Fibroblast of villous mesenchyme (primary cell): ENCODE results near the gene EME2. TPM values are rescaled to one million over a fixed set of nuclear protein-coding genes. Genes with fewer than 3 reads are reported as not detected.
"Not testable (repeated sequence)": the region's sequence is repeated elsewhere in the genome, so short reads cannot be mapped to it uniquely, and the experiment has no call there.

Experiments used
- DNase-seq: peaks from one replicate; pipeline ENCODE4 v3.0.0-alpha.2; 2010; ENCODE audit warnings: low read depth
- H3K4me3 ChIP-seq: 2 replicates; pipeline ENCODE4 v1.5.1; 2011; ENCODE audit warnings: low read depth, mild to moderate bottlenecking, low read length
- total RNA-seq: library from RNA; depleted of rRNA; stranded (reverse); fragments of >200 nt; gene quantifications from 2 replicates; pipeline ENCODE4 v1.2.3, GENCODE V29; 2012
- TF ChIP-seq, protein P1 (sequence below): IDR thresholded peaks from 2 replicates; pipeline ENCODE4 v1.5.1; 2012; ENCODE audit warnings: low read depth, mild to moderate bottlenecking, low read length; ENCODE audit not compliant: insufficient read depth

EME2 gene
- total RNA-seq, 1 donor = 15.5 TPM

DNA sequence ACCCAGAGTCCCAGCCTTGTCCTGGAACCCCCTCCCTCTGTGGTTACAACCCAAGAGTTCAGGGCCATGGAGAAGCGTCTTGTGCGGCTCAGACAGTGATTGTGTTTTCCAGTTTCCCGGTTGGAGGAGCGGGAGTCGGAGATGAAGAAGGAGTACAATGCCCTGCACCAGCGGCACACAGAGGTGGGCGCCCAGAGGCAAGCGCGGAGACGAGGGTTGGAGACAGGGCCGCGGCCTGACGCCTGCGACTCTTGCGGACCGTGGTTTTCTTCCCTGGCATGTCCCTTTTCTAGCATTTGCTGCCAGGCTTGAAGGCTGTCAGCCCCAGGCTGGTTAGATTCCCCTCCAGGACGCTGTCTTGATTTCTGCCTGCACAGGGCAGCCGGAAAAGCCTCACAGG, 43.6 kb upstream of the EME2 start:
- DNase-seq = no peak
- H3K4me3 ChIP-seq = no peak overlapping the region
- TF ChIP-seq, protein P1, sequence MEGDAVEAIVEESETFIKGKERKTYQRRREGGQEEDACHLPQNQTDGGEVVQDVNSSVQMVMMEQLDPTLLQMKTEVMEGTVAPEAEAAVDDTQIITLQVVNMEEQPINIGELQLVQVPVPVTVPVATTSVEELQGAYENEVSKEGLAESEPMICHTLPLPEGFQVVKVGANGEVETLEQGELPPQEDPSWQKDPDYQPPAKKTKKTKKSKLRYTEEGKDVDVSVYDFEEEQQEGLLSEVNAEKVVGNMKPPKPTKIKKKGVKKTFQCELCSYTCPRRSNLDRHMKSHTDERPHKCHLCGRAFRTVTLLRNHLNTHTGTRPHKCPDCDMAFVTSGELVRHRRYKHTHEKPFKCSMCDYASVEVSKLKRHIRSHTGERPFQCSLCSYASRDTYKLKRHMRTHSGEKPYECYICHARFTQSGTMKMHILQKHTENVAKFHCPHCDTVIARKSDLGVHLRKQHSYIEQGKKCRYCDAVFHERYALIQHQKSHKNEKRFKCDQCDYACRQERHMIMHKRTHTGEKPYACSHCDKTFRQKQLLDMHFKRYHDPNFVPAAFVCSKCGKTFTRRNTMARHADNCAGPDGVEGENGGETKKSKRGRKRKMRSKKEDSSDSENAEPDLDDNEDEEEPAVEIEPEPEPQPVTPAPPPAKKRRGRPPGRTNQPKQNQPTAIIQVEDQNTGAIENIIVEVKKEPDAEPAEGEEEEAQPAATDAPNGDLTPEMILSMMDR = no peak

DNA sequence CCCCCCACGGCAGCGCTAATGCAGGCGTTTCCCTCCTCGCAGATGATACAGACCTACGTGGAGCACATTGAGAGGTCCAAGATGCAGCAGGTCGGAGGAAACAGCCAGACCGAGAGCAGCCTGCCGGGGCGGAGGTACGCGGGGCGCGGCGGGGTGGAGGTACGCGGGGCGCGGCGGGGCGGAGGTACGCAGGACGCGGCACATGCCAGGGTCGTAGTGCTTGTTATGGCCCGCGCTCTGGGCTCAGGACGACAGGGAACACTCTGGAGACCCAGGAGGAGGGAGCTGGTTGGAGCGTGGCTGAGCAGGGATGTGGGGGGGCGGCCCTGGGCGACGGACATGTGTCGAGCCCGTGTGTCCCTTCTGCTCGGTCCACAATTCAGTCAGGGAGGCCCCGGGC, 43.2 kb upstream of the EME2 start:
- TF ChIP-seq, protein P1 = no peak
- no peak for DNase-seq
- no peak overlapping the region for H3K4me3 ChIP-seq

DNA sequence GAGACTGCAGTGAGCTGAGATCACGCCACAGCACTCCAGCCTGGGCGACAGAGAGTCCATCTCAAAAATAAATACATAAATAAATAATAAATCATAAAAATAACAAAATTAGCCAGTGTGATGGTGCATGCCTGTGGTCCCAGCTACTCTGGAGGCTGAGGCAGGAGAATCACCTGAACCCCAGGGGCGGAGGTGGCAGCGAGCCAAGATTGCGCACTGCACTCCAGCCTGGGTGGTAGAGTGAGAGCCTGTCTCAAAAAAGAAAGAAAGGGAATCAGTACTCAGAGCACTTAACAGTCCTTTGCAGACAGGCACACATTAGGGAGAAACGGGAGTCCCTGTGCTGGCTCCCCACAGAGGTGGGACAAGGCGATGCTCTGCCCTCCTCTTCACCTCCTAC, 41.5 kb upstream of the EME2 start:
- TF ChIP-seq, protein P1 = no peak
- DNase-seq = no peak
- no peak overlapping the region for H3K4me3 ChIP-seq

DNA sequence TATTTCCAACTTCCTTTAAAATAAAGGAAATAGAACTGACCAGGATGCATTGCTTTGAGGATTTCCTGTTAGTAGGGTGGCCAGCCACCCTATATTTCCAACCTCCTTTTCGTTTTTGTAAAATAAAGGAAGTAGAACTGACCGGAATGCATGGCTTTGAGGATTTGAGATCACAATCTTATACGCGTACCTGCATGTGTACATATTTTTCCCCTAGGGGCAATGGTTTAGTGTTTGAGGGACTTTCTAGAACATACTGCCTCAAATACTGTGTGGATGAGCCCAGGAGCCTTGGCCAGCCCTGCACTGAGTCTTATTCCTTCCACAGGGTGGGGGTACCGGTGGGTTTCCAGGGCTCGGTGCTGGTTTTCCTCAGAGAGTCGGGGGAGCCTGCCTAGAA, 41.0 kb upstream of the EME2 start:
- no peak overlapping the region for H3K4me3 ChIP-seq
- TF ChIP-seq, protein P1 = no peak
- no peak for DNase-seq

DNA sequence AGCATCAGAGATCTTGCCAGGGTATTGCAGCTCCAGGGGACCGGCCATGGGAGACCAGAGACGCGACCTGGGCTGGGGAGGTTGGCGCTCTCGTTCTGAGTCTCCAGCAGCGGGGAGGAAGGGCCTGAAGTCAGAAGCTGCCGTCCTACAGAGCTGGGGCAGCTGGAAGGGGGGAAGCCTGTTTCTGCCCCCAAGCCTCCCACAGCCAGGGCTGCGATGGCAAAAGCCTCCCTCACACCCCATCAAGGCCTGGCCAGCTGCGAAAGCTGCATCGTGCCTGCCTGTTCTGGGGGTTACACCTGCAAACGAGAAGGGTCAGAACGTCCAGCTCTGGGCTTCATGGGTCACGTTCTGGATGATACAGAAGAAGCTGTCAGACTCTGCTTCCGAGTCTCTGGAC, 40.5 kb upstream of the EME2 start:
- TF ChIP-seq, protein P1 = no peak
- no peak overlapping the region for H3K4me3 ChIP-seq
- no peak for DNase-seq

DNA sequence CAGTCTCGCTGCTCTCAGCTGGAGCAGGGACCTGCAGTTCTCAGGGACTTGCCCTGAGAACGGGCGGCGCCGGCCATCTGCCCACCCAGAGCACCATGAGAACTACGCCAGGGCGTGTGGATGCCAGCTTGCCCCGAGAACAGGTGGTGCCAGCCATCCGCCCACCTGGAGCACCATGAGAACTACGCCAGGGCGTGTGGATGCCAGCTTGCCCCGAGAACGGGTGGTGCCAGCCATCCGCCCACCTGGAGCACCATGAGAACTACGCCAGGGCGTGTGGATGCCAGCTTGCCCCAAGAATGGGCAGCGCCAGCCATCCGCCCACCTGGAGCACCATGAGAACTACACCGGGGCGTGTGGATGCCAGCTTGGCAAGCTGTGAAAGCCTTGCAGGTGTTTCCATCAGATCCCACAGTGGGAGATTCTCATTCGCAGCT, 40.0 kb upstream of the EME2 start:
- H3K4me3 ChIP-seq, DNase-seq: not testable (repeated sequence)

DNA sequence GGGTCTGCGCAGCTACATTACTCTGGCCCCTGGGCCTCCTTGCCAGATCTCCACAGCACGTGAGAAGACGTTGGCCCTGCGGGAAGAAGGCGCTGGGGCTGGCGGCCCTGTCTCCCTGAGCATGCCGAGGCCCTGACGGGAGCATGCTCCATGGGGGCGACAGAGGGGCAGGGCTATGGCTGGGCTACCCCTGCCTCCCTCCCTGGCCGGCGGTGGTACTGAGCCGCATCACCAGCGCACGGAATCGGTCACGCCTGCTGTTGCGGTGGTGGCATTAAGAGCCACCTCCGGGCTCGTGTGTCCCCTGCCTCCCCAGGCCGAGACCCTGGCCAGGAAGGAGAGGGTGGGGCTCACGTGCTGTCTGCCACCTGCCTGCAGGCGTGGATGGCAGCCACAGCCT, 38.5 kb upstream of the EME2 start:
- TF ChIP-seq, protein P1 = no peak
- no peak for DNase-seq
- H3K4me3 ChIP-seq = no peak overlapping the region
